GM06990 (cell line): ENCODE results near the gene MEN1.

Experiments used
- DNase-seq: peaks from one replicate; pipeline ENCODE4 v3.0.0-alpha.2; 2011; ENCODE audit not compliant: insufficient read length; ENCODE audit errors: extremely low read depth
- H3K27me3 ChIP-seq: replicated peaks from 2 replicates; pipeline ENCODE4 v1.6.0; 2011; ENCODE audit warnings: low read length; ENCODE audit not compliant: control insufficient read depth, insufficient read depth
- H3K36me3 ChIP-seq: 2 replicates; pipeline ENCODE4 v1.5.1; 2011; ENCODE audit warnings: low read length; ENCODE audit not compliant: control insufficient read depth, insufficient read depth
- H3K4me3 ChIP-seq: replicated peaks from 2 replicates; pipeline ENCODE4 v1.5.1; 2011; ENCODE audit warnings: low read depth, mild to moderate bottlenecking, control low read depth, low read length
- CTCF ChIP-seq: IDR thresholded peaks from 2 replicates; pipeline ENCODE4 v1.5.1; 2011; ENCODE audit warnings: low read length, control low read depth, mild to moderate bottlenecking, inconsistent platforms; ENCODE audit not compliant: insufficient read depth, poor library complexity, severe bottlenecking

MEN1 gene

GRCh38 chr11:64842851-64843685 is 32.7 kb upstream of the MEN1 start:
- no peak overlapping the region for H3K4me3 ChIP-seq
- DNase-seq, result no peak

GRCh38 chr11:64842366-64842759 is 32.0 kb upstream of the MEN1 start:
- no peak for DNase-seq
- no peak for TF ChIP-seq CTCF
- Histone ChIP-seq H3K36me3 (no peaks in the 10 kb centered on the region), H3K4me3 (no peak overlapping the region), H3K27me3 (no peaks in the 10 kb centered on the region)

More at GRCh38 chr11:64842851-64843685, 32.7 kb upstream of the MEN1 start:
- Histone ChIP-seq H3K36me3 (no peaks in the 10 kb centered on the region), H3K27me3 (no peaks in the 10 kb centered on the region)
- no peak for TF ChIP-seq CTCF

- no peak overlapping the region for H3K4me3 ChIP-seq
- no peaks in the 10 kb centered on the region for H3K36me3 ChIP-seq
- no peak for DNase-seq
- no peak for TF ChIP-seq CTCF
- no peaks in the 10 kb centered on the region for H3K27me3 ChIP-seq
Observed at GRCh38 chr11:64841592-64842365, 31.4 kb upstream of the MEN1 start.

GRCh38 chr11:64839887-64840782 is 29.8 kb upstream of the MEN1 start:
- Histone ChIP-seq H3K36me3 (no peaks in the 10 kb centered on the region), H3K27me3 (no peaks in the 10 kb centered on the region), H3K4me3 (no peak overlapping the region)
- TF ChIP-seq CTCF, result peak; percentile 14
- no peak for DNase-seq

GRCh38 chr11:64839335-64839734 is 29.0 kb upstream of the MEN1 start:
- H3K36me3 ChIP-seq, result no peaks in the 10 kb centered on the region
- no peak for DNase-seq
- H3K4me3 ChIP-seq, result no peak overlapping the region
- H3K27me3 ChIP-seq, result no peaks in the 10 kb centered on the region
- no peak for TF ChIP-seq CTCF
